Posterior cingulate gyrus (tissue), 11 donors: ENCODE data around the gene PADI4.

Experiments
- DNase-seq, 10 donors: peaks; one replicate each; pipeline versions ENCODE4 v3.0.0 to v3.0.0-alpha.2; 2020 to 2021; ENCODE audit warnings: mixed read lengths in 3 of 10
- intact Hi-C: fragments of 100-400 bp; cut with DNase I; formaldehyde crosslinking; loops from one replicate; pipeline ENCODE4 v1.15.1; 2023

PADI4 gene

GRCh38 chr1:17409391-17409811 lies 101.4 kb downstream of the PADI4 start:
- no peak for DNase-seq
- intact Hi-C loops, result loop anchor here (10.0 kb wide), 1 partner anchor 345 kb away; no protein-coding TSS in a partner anchor

GRCh38 chr1:17412093-17412870 lies 104.3 kb downstream of the PADI4 start:
- intact Hi-C loops, result no loop called here
- no peak for DNase-seq
